Mesendoderm (in vitro differentiated cells): ENCODE results near the gene RANBP3.

ENCODE experiments used
- DNase-seq: peaks from one replicate; pipeline ENCODE4 v3.0.0; 2013
- H2AK5ac ChIP-seq: 2 replicates; pipeline ENCODE4 v1.6.1; 2013; ENCODE audit warnings: low read length, inconsistent platforms
- H2BK120ac ChIP-seq: 2 replicates; pipeline ENCODE4 v1.6.1; 2013; ENCODE audit warnings: low read depth, mild to moderate bottlenecking, low read length, moderate library complexity, mixed read lengths
- H2BK15ac ChIP-seq: replicated peaks from 2 replicates; pipeline ENCODE4 v1.6.1; 2013; ENCODE audit warnings: low read depth, mild to moderate bottlenecking, moderate library complexity
- H2BK5ac ChIP-seq: 2 replicates; pipeline ENCODE4 v1.6.1; 2013; ENCODE audit warnings: low read length, inconsistent platforms
- H3K18ac ChIP-seq: 2 replicates; pipeline ENCODE4 v1.6.1; 2013; ENCODE audit warnings: mild to moderate bottlenecking, low read length, mixed read lengths
- H3K23ac ChIP-seq: one replicate; pipeline ENCODE4 v1.6.1; 2013; ENCODE audit warnings: low read length
- H3K27ac ChIP-seq: 2 replicates; pipeline ENCODE4 v1.5.1; 2013; ENCODE audit warnings: low read depth, mild to moderate bottlenecking, inconsistent platforms, low read length, moderate library complexity
- H3K27me3 ChIP-seq: 2 replicates; pipeline ENCODE4 v1.6.1; 2013; ENCODE audit warnings: low read length, control low read depth, mild to moderate bottlenecking, inconsistent platforms; ENCODE audit not compliant: insufficient read depth, poor library complexity
- H3K36me3 ChIP-seq: 2 replicates; pipeline ENCODE4 v1.6.1; 2013; ENCODE audit warnings: low read length, inconsistent platforms; ENCODE audit not compliant: control insufficient read depth, insufficient read depth
- H3K4ac ChIP-seq: one replicate; pipeline ENCODE4 v1.6.1; 2013; ENCODE audit warnings: low read depth, mild to moderate bottlenecking, low read length, moderate library complexity
- H3K4me1 ChIP-seq: 2 replicates; pipeline ENCODE4 v1.6.1; 2013; ENCODE audit warnings: low read depth, low read length, inconsistent platforms; ENCODE audit not compliant: control insufficient read depth
- H3K4me2 ChIP-seq: 2 replicates; pipeline ENCODE4 v1.6.1; 2013; ENCODE audit warnings: low read length
- H3K4me3 ChIP-seq: 2 replicates; pipeline ENCODE4 v1.5.1; 2013; ENCODE audit warnings: mild to moderate bottlenecking, low read length
- H3K56ac ChIP-seq: one replicate; pipeline ENCODE4 v1.6.1; 2013; ENCODE audit warnings: low read length
- H3K79me1 ChIP-seq: 2 replicates; pipeline ENCODE4 v1.6.1; 2013; ENCODE audit warnings: low read length, inconsistent platforms
- H3K79me2 ChIP-seq: 2 replicates; pipeline ENCODE4 v1.6.1; 2013; ENCODE audit warnings: mild to moderate bottlenecking, low read length; ENCODE audit not compliant: control insufficient read depth, insufficient read depth
- H3K9ac ChIP-seq: 2 replicates; pipeline ENCODE4 v1.6.1; 2013; ENCODE audit warnings: low read length, inconsistent platforms
- H4K5ac ChIP-seq: one replicate; pipeline ENCODE4 v1.6.1; 2013; ENCODE audit warnings: low read length
- H4K8ac ChIP-seq: one replicate; pipeline ENCODE4 v1.6.1; 2013; ENCODE audit warnings: low read depth, mild to moderate bottlenecking, control low read depth, low read length, moderate library complexity
- WGBS: extraction: QIAGEN DNeasy Blood & Tissue Kit; methylation state at CpG from one replicate; pipeline ENCODE4 v1.1.7; 2013; ENCODE audit warnings: low lambda C conversion rate, missing lambda C conversion rate; ENCODE audit not compliant: insufficient coverage; ENCODE audit errors: extremely low coverage; 5-methylcytosine and 5-hydroxymethylcytosine counted together

RANBP3 gene

DNA sequence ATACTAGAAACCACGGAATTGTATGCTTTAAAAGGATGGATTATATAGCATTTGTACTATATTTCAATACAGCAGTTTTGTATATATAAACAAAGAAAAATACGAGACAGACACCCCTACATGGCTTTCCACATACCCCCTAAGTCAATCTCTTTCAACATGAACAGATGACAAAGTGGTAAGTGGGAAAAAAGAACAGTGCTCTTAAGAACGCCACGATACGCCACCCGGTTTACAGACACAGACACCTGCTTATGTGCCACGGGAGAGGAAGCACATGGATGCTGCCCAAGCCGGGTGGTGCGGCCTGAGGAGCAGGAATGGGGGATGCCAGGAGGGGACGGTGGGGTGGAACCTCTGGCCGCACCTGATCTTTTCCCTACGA lies 55.8 kb downstream of the RANBP3 start:
- H3K79me1 ChIP-seq = no peaks in the 10 kb centered on the region
- H2AK5ac ChIP-seq = no peak overlapping the region
- H3K56ac ChIP-seq = no peak overlapping the region
- no peak overlapping the region for H3K4me3 ChIP-seq
- H3K79me2 ChIP-seq = no peaks in the 10 kb centered on the region
- WGBS = no CpG with 5 or more reads among the region's 12 CpGs
- no peaks in the 10 kb centered on the region for H3K4me1 ChIP-seq
- no peak overlapping the region for H3K4me2 ChIP-seq
- H4K5ac ChIP-seq = no peak overlapping the region
- H3K36me3 ChIP-seq = peaks cover 9% of the 10 kb centered on the region
- no peak overlapping the region for H3K9ac ChIP-seq
- no peaks in the 10 kb centered on the region for H3K27me3 ChIP-seq
- H2BK120ac ChIP-seq = no peak overlapping the region
- no peak overlapping the region for H2BK5ac ChIP-seq
- H3K18ac ChIP-seq = no peak overlapping the region
- H3K23ac ChIP-seq = no peak overlapping the region
- H3K27ac ChIP-seq = no peak overlapping the region
- no peak overlapping the region for H2BK15ac ChIP-seq
- H3K4ac ChIP-seq = no peak overlapping the region
- no peak for DNase-seq
- no peak overlapping the region for H4K8ac ChIP-seq

DNA sequence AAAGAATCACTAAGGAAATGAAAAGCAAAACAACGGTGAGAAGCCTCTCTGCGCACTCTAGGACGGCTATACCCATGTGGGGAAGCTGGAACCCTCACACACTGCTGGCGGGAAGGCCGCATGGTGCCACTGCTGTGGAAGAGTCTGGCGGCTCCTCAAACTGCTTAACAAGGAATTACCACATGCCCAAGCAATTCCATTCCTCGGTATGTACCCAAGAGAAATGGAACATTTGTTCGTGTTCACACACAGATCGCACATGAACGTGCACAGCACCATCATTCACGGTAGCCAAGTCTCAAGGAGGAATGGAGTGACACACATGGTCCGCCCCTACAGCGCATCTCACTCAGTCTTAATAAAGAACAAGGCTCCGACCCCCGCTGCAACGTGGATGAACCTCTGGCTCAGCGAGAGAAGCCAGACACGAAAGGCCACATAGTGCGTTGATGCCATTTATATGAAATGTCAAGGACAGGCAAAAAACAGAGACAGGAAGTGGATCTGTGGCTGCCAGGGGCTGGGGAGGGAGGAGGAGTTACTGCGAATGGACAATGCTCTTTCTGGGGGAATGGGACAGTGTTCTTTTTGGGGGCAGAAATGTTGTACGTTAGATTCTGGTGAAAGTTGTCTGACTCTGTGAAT lies 56.3 kb downstream of the RANBP3 start:
- no peak overlapping the region for H4K8ac ChIP-seq
- no peak overlapping the region for H3K9ac ChIP-seq
- H3K27ac ChIP-seq = no peak overlapping the region
- no peak overlapping the region for H3K4me3 ChIP-seq
- H4K5ac ChIP-seq = no peak overlapping the region
- no peak overlapping the region for H2AK5ac ChIP-seq
- no peaks in the 10 kb centered on the region for H3K4me1 ChIP-seq
- H3K4ac ChIP-seq = no peak overlapping the region
- WGBS = no CpG with 5 or more reads among the region's 21 CpGs
- DNase-seq = no peak
- H3K79me1 ChIP-seq = no peaks in the 10 kb centered on the region
- peaks cover 8% of the 10 kb centered on the region for H3K36me3 ChIP-seq
- no peaks in the 10 kb centered on the region for H3K79me2 ChIP-seq
- no peak overlapping the region for H2BK15ac ChIP-seq
- H2BK120ac ChIP-seq = no peak overlapping the region
- H3K18ac ChIP-seq = no peak overlapping the region
- no peak overlapping the region for H3K23ac ChIP-seq
- H3K56ac ChIP-seq = no peak overlapping the region
- H3K27me3 ChIP-seq = no peaks in the 10 kb centered on the region
- H2BK5ac ChIP-seq = no peak overlapping the region
- H3K4me2 ChIP-seq = no peak overlapping the region

DNA sequence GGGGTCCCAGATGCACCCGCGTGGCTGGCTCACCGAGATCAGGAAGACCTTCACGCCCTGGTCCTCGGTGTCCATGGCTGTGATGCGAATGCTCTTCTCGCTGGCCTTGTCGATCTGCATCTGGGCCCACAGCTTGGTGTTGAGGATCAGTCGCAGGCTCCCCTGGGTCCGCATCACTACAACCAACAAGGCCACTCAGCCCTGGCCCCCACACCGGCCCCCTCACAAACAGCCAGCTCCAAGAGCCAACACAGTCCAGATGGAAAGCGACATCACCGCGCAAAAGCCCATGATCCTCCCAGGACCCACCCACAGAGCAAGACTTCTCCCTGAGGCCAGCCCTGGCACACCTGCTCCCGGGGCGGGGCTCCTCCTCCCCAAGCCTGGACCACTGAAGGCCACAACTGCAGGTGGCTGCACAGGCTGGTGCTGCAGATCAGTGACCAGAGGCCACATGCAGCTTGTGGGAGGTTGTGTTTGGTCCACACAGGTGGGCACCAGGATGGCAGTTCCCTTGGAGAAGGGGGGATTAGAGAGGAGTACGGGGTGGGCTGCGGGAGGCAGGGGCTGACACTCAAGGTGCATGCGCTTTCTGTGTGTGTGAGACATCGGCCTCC lies 59.4 kb downstream of the RANBP3 start:
- WGBS = no CpG with 5 or more reads among the region's 20 CpGs
- peaks cover 2% of the 10 kb centered on the region for H3K36me3 ChIP-seq

DNA sequence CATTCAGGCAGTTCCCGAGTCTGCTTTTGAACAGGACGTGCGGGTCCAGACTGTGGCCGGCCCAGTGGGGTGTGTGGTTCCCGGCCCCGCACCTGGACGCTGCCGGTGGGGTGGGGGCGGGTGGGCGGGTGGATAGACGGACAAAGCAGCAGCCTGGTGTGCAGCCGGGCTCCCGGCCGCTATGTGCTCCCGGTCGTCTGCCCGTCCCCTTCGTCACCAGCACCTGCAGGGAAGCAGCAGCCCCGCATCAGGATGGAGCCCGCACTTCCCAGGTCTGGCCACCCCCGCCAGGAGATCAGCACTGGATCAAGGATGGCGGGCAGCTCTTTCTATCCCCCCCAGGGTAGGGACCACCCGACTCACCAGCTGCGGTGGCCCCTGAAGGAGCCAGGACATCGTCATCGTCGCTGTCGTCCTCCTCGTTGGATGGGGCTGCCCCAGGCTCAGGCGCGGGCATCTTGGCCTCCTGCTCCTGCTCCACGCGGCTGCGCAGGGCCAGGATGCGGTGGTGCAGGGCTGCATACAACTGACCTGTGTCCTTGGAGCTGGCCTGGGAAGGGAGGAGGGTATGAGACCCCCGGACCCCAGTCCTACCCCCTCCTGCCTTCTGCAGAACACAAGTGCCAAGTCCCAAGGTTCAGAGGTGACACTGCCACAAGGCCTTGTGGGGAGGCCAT lies 60.4 kb downstream of the RANBP3 start:
- Histone ChIP-seq H2BK120ac (no peak overlapping the region), H3K79me1 (no peaks in the 10 kb centered on the region), H3K27ac (no peak overlapping the region), H3K4me3 (no peak overlapping the region), H3K4ac (no peak overlapping the region), H3K23ac (no peak overlapping the region), H3K18ac (no peak overlapping the region), H2BK15ac (no peak overlapping the region), H3K79me2 (no peaks in the 10 kb centered on the region), H2AK5ac (no peak overlapping the region), H3K4me2 (no peak overlapping the region), H2BK5ac (no peak overlapping the region), H4K8ac (no peak overlapping the region), H3K9ac (no peak overlapping the region), H4K5ac (no peak overlapping the region), H3K27me3 (no peaks in the 10 kb centered on the region), H3K4me1 (no peaks in the 10 kb centered on the region), H3K36me3 (peaks cover 2% of the 10 kb centered on the region), H3K56ac (no peak overlapping the region)
- WGBS = no CpG with 5 or more reads among the region's 36 CpGs
- DNase-seq = no peak

More for the DNA sequence above, 59.4 kb downstream of the RANBP3 start:
- no peak overlapping the region for H4K8ac ChIP-seq
- no peak overlapping the region for H3K23ac ChIP-seq
- no peak overlapping the region for H3K4me2 ChIP-seq
- no peak for DNase-seq
- no peak overlapping the region for H2BK15ac ChIP-seq
- H2AK5ac ChIP-seq = no peak overlapping the region
- H3K27ac ChIP-seq = no peak overlapping the region
- H3K79me2 ChIP-seq = no peaks in the 10 kb centered on the region
- H3K27me3 ChIP-seq = no peaks in the 10 kb centered on the region
- H2BK5ac ChIP-seq = no peak overlapping the region
- no peak overlapping the region for H3K56ac ChIP-seq
- H2BK120ac ChIP-seq = no peak overlapping the region
- no peak overlapping the region for H3K18ac ChIP-seq
- no peak overlapping the region for H3K4ac ChIP-seq
- H3K4me1 ChIP-seq = no peaks in the 10 kb centered on the region
- H3K9ac ChIP-seq = no peak overlapping the region
- no peak overlapping the region for H4K5ac ChIP-seq
- no peak overlapping the region for H3K4me3 ChIP-seq
- H3K79me1 ChIP-seq = no peaks in the 10 kb centered on the region

DNA sequence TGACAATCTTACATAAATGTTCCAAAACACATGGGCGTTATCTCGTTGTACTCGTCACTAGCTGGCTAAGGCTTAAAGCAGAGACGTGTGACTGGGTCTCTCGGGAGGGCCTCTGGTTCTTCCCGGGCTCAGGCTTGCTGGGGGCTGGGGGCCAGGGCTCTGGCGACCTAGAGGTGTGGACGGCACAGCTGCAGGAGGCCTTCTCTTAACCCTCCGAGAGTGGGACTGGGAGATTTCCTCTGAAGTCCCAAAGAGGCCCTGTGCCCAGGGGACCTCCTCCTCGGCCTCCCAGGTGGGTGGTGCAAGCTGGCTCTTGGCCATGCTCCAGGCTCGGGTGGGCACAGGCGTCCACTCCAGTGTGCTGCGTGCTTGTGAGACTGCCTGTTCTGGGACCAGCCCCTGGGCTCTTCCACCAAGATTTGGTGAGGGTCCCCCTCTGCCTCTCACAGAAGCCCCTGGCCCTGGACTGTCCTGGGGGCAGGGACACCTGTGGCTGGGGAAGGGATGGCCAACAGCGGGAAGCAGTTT lies 61.7 kb downstream of the RANBP3 start:
- no CpG with 5 or more reads among the region's 14 CpGs for WGBS
- Histone ChIP-seq H3K23ac (no peak overlapping the region), H3K56ac (no peak overlapping the region), H3K27ac (no peak overlapping the region), H2BK120ac (no peak overlapping the region), H3K4ac (no peak overlapping the region), H3K4me1 (no peaks in the 10 kb centered on the region), H3K79me1 (no peaks in the 10 kb centered on the region), H4K8ac (no peak overlapping the region), H3K18ac (no peak overlapping the region), H3K36me3 (peaks cover 2% of the 10 kb centered on the region), H3K79me2 (no peaks in the 10 kb centered on the region), H3K4me2 (no peak overlapping the region), H2BK5ac (no peak overlapping the region), H2AK5ac (no peak overlapping the region), H3K9ac (no peak overlapping the region), H3K27me3 (no peaks in the 10 kb centered on the region), H2BK15ac (no peak overlapping the region), H4K5ac (no peak overlapping the region), H3K4me3 (no peak overlapping the region)
- no peak for DNase-seq
